ENCODE results near the gene MREG.

Gene MREG

DNA sequence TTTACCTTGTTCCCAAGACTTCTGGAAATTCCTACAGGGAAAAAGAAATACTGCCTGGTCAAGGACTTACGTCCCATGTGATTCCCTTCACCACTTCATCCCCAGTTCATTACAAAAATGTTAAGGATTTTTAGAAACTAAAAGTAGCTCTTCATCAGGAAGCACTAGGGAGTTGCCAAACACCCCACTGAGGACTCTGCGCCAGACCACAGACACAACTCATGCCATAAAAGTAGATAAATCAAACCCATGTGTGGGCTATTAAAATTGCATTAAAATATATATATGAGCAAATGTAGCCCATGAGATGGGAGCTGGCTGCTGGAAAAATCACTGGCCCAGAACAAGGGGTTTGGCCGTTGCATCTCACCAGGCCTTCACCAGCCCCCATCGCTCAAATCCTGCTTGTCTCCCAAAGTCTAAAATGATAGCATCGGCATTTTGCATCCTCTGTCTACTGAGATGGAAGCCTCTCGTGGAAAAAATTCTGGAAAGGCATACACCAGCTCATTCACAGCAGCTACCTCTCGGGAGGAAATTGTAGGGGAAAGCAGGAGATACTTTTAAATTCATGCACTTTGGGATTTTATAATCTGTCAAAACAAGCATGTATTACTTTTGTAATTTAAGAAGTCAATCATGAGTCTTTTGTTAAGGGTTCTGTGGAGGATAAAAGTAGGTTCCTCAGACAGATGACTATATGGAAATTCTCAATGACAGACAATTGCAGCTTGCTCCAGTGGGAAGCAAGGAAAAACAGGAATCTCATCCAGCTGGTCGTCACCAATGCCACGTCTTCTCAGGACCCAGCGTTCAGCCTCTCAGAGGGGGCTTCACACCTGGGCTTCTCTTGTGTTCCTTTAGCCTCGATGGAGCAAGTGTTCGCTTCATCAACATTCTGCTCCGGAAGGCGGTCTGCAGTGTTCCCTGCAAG is 113.9 kb downstream of the MREG start:
- in situ Hi-C loops (cut with MboI; ENCODE audit: low sequenced_read_pairs), result loop anchor here (25.0 kb wide), 1 partner anchor 437 kb away; no protein-coding TSS in a partner anchor

DNA sequence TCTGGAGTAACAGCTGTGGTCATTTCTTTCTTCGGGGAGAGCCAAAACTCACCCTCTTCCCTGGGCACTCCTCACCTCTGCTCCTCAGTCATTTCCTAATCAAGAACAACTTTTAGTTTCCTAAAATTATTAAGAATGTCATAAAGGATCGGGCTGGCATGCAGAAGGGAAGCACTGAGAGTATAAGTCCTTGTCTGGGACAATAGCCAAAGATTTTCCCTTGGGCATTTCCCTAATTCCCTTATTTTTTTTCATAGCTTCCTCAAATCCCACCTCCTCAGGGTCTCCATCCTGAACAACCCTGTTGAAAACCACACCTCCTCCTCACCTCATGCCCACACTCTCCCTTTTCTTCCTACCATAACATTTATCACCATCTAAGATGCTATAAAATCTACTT is 115.0 kb downstream of the MREG start:
- in situ Hi-C loops (cut with MboI; ENCODE audit: low sequenced_read_pairs), result no loop called here

DNA sequence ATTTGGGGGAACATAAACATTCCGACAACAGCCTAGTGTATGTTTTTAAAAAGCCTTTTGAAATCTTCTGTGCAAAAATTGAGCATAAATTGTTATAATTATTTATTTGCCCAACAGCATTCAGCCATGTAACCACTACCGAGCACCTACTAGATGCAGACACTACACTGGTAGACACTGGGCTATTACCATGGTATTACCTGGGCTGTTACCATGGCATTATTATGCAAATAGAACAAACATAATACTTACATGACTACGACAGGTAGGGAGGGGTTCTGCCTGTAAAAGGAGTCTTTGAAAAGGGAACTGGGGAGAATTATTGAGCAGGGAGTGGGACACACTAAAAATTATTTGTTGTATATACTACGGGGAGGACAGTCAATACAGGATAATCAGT is 116.4 kb downstream of the MREG start:
- in situ Hi-C loops (cut with MboI; ENCODE audit: low sequenced_read_pairs), result no loop called here

DNA sequence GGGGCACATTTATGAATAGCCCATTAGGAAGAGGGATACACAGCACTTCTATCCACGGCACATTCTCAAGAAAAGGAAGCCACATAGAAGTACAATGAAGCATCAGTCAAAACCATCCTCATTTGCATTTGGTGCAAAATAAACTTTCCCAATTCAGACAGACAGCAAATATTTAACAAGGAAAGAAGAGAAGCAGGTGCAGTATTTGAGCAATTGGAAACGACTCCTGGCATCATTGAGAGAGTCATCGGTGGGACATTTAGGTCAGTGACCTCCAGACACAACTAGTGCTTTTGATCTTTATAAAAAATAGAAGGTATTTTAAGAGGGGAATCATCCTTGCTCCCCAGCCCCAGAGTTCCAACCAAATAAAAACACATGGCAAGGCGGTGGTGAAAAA is 118.0 kb downstream of the MREG start:
- in situ Hi-C loops (cut with MboI; ENCODE audit: low sequenced_read_pairs), result no loop called here

All from HL-60/S4 (cell line).